AG04450 (cell line): Measurements from ENCODE around the gene CBX2. TPM values are rescaled to one million over a fixed set of nuclear protein-coding genes. Genes with fewer than 3 reads are reported as not detected.

Source experiments
- CTCF ChIA-PET: fragments of 300-600, 350-600 bp; formaldehyde crosslinking; extraction: SDS; loops from one replicate; lab custom pipeline; 2022; ENCODE audit warnings: antibody characterized with exemption, inconsistent platforms; lab: Charles Lee
- POLR2A ChIA-PET: fragments of 350-600 bp; formaldehyde crosslinking; extraction: SDS; loops from one replicate; lab custom pipeline; 2021; ENCODE audit warnings: antibody characterized with exemption, inconsistent platforms; lab: Yijun Ruan, JAX
- DNase-seq: peaks from one replicate; pipeline ENCODE4 v3.0.0-alpha.2; 2011; ENCODE audit warnings: low read depth, low spot score
- H3K27ac ChIP-seq: one replicate; pipeline ENCODE4 v1.5.1; 2012; ENCODE audit warnings: low read depth, low read length, control low read depth
- H3K27me3 ChIP-seq: one replicate; pipeline ENCODE4 v1.6.0; 2012; ENCODE audit warnings: low read length; ENCODE audit not compliant: control insufficient read depth, insufficient read depth
- H3K4me3 ChIP-seq: 2 replicates; pipeline ENCODE4 v1.5.1; 2011; ENCODE audit warnings: mild to moderate bottlenecking, low read depth, low read length, control low read depth
- H3K9me3 ChIP-seq: 2 replicates; pipeline ENCODE4 v1.5.1; 2012; ENCODE audit warnings: low read length; ENCODE audit not compliant: control insufficient read depth, insufficient read depth
- polyA plus RNA-seq: library from polyadenylated mRNA; depleted of rRNA; stranded (reverse); fragments of >200 nt; gene quantifications from 2 replicates; pipeline ENCODE4 v1.2.3, GENCODE V29; 2011
- TF ChIP-seq, protein P1 (sequence below): IDR thresholded peaks from 2 replicates; pipeline ENCODE4 v1.5.1; 2011; ENCODE audit warnings: low read depth, low read length, control low read depth, inconsistent platforms

Gene CBX2
- polyA plus RNA-seq, 1 experiment: 2.3 TPM

DNA sequence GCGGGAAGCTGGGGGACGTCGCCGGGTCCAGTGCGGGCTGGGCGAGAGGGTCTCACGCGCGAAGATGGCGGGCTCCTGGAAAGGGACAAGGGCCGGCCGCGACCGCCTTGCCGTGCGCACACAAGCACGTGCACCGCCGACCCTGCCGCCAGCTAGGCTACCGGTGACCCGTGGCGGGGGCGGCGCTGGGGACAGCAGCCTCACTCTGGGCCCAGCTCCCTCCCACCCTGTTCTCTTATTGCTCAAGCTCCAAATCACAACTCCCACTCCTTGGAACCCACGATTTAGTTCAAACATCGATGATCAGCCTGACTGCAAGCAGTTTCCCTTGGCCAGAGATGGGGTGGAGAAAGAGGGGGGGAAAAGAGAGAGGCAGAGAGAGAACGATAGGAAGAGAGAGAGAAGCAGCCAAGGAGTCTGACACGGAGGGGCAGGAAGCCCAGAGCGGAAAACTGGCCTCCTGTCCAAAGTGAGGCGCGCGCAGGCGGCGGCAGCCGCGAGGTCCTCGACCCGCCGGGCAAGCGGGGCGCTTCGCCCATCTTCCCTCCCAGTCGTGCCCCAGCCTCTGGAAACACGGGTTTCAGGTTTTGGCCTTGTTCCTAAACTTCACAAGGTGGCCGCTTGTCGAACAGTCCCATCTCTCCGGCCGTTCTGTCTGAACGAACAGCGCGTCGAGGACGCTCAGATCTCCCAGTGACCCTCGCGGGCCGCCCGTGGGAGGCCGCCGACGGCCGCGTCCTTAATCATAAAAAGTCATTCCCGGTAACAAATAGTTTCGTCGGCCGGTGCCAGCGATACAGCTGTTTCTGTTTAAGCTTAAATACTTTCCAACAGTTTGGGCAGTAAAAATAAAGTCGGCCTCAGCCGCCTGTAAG is 20.6 kb downstream of the CBX2 start:
- no peak overlapping the region for H3K4me3 ChIP-seq

DNA sequence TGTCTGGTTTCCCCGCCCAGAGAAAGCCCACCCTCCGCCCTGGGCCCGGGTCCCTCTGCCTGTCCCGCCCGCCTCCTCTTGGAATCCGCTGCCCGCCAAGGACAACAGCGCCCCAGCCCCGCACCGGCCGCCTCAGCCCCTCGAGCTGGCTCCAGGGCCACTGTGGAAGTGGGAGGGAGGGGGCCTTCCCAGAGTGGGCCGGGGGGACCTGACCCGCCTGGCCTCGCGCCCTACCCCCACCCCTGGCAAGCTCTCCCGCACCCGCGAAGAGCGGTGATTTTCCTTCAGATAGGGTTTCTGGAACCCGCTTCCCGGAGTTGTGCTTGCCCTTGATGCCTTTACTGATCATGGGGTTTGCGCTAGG is 21.2 kb downstream of the CBX2 start:
- ChIA-PET CTCF (no interaction called here), POLR2A (interaction anchor here (1.0 kb wide), 1 partner anchor 14 kb away, joined by 3 read pairs; no protein-coding TSS in a partner anchor)
- peaks cover 63% of the 10 kb centered on the region for H3K27me3 ChIP-seq
- no peak for DNase-seq
- no peak overlapping the region for H3K27ac ChIP-seq
- H3K4me3 ChIP-seq: no peak overlapping the region
- H3K9me3 ChIP-seq: peaks cover 16% of the 10 kb centered on the region
- TF ChIP-seq, protein P1, sequence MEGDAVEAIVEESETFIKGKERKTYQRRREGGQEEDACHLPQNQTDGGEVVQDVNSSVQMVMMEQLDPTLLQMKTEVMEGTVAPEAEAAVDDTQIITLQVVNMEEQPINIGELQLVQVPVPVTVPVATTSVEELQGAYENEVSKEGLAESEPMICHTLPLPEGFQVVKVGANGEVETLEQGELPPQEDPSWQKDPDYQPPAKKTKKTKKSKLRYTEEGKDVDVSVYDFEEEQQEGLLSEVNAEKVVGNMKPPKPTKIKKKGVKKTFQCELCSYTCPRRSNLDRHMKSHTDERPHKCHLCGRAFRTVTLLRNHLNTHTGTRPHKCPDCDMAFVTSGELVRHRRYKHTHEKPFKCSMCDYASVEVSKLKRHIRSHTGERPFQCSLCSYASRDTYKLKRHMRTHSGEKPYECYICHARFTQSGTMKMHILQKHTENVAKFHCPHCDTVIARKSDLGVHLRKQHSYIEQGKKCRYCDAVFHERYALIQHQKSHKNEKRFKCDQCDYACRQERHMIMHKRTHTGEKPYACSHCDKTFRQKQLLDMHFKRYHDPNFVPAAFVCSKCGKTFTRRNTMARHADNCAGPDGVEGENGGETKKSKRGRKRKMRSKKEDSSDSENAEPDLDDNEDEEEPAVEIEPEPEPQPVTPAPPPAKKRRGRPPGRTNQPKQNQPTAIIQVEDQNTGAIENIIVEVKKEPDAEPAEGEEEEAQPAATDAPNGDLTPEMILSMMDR: no peak

More for the DNA sequence above, 20.6 kb downstream of the CBX2 start:
- no peak for DNase-seq
- Histone ChIP-seq H3K9me3 (peaks cover 11% of the 10 kb centered on the region), H3K27me3 (peaks cover 57% of the 10 kb centered on the region), H3K27ac (no peak overlapping the region)
- TF ChIP-seq, protein P1: no peak
- ChIA-PET POLR2A (interaction anchor here (1.0 kb wide), 1 partner anchor 15 kb away, joined by 3 read pairs; no protein-coding TSS in a partner anchor), CTCF (no interaction called here)

DNA sequence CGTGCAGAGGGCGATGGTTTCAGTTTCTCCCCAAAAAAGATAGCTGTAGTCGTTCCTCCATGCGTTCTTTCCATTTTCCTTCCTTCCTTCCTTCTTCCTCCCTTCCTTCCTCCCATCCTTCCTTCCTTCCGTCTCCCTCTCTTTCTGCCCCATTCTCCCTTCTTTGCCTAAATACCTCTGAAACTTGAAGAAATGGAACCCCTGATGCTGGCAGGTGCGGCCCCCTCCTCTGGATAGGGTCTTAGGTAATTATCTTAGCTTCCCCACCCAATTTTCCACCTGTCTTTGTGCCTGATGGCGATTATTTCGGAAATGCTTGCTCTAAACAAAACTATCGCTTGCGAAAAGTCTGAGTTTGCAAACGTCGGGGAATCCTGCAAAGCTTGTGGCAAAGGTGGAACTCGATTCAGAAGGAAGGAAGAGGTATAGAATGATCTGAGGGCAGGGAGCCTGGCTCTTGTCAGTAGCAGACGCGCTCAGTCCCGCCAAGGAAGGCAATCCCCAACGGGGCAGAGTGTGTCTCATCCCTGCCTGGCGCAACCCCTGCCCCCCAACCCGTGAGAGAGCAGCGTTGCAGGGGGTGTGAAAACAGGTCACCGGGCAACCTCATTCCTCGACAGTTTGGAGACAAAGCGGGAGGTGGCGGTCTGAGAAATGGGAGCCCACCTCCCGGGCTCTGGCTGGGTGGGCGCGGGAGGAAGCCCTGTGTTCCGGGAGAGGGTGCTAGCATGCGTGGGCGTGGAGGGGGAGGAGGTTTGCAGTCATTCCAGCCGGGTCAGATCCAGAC is 21.8 kb downstream of the CBX2 start:
- ChIA-PET CTCF (no interaction called here), POLR2A (interaction anchor here (1.0 kb wide), 1 partner anchor 14 kb away, joined by 3 read pairs; no protein-coding TSS in a partner anchor)
- peaks cover 16% of the 10 kb centered on the region for H3K9me3 ChIP-seq
- no peak overlapping the region for H3K4me3 ChIP-seq
- peaks cover 69% of the 10 kb centered on the region for H3K27me3 ChIP-seq
- no peak for DNase-seq
- TF ChIP-seq, protein P1: no peak
- H3K27ac ChIP-seq: no peak overlapping the region

DNA sequence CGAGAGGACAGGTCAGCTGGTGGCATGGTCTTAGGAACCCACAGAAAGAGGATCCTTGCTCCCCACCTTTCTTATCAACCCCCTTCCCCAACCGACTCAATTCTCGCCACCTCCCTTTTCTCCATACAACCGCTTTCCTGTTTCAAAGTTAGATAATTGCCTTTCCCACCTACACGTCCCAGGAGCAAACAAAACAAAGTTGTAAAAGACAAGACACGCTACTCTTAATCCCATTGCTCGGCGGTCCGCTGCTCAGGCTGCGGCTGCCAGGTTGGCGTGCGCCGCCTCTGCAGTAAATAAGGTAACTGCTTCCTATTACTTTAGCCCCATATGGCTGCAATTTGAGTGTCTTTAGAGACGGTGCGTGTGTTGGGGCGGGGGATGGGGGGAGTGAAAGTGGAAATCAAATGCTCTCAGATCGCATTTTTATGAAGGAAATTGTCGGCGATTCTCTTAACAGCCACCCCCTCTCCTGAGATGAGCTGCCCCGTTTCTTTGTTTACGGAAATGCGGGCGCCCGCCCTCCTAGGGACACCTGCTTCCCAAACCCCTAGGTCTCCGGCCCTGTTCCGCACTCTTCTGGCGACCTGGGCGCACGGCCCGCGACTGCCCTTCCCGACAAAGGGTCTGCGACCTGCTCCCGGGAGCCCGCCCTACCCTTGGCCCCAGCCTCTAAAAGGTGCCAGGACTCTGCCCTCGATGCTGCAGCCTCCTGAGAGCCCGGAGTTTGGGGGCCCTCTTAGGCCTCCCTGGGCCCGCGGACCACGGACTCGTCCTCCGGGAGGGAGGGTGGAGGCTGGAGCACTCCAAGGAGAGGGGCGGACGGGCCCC is 22.6 kb downstream of the CBX2 start:
- H3K27ac ChIP-seq: no peak overlapping the region
- peaks cover 16% of the 10 kb centered on the region for H3K9me3 ChIP-seq
- CTCF ChIA-PET: no interaction called here
- H3K27me3 ChIP-seq: peaks cover 77% of the 10 kb centered on the region
- DNase-seq: no peak
- no peak overlapping the region for H3K4me3 ChIP-seq
- POLR2A ChIA-PET: no interaction called here
- TF ChIP-seq, protein P1: no peak
